HL-60 (cell line): ENCODE measurements around the gene SNTB2.

Source experiments
- DNase-seq, 2 experiments: peaks; one replicate each; pipeline ENCODE4 v3.0.0-alpha.2; 2010 to 2020; ENCODE audit warnings: low read depth in 1 of 2, low spot score in 1 of 2
- H3K27ac ChIP-seq: fragments of 250-450 bp; sonication (Bioruptor Pico); replicated peaks from 2 replicates; pipeline ENCODE4 v1.5.1; 2020; ENCODE audit warnings: mild to moderate bottlenecking, moderate library complexity
- H3K27me3 ChIP-seq: fragments of 250-450 bp; sonication (Bioruptor Pico); 2 replicates; pipeline ENCODE4 v1.5.1; 2021; ENCODE audit warnings: mild to moderate bottlenecking, moderate library complexity; ENCODE audit not compliant: insufficient read depth, poor library complexity, severe bottlenecking
- H3K4me3 ChIP-seq: replicated peaks from 2 replicates; pipeline ENCODE4 v1.5.1; 2011; ENCODE audit warnings: mild to moderate bottlenecking, control low read depth, low read length; ENCODE audit not compliant: insufficient read depth
- GABPA ChIP-seq: IDR thresholded peaks from 2 replicates; pipeline ENCODE4 v1.6.1; 2012; ENCODE audit warnings: low read depth
- POLR2AphosphoS5 ChIP-seq: IDR thresholded peaks from 2 replicates; pipeline ENCODE4 v1.6.1; 2012; ENCODE audit warnings: low read depth
- SPI1 ChIP-seq: IDR thresholded peaks from 2 replicates; pipeline ENCODE4 v1.6.1; 2012; ENCODE audit warnings: low read depth, mild to moderate bottlenecking, borderline replicate concordance
- TF ChIP-seq, protein P1 (sequence below): IDR thresholded peaks from one replicate; pipeline ENCODE4 v1.5.1; 2011; ENCODE audit warnings: low read length, control low read depth, inconsistent platforms; ENCODE audit not compliant: insufficient read depth
- TF ChIP-seq, protein P2 (sequence below): IDR thresholded peaks from 2 replicates; pipeline ENCODE4 v1.6.1; 2012; ENCODE audit warnings: low read depth; ENCODE audit not compliant: insufficient replicate concordance

Gene SNTB2

GRCh38 chr16:69234460-69234859 lies 47.5 kb downstream of the SNTB2 start:
- Histone ChIP-seq H3K4me3 (no peak overlapping the region), H3K27ac (no peak overlapping the region), H3K27me3 (no peaks in the 10 kb centered on the region)
- TF ChIP-seq, protein P1, sequence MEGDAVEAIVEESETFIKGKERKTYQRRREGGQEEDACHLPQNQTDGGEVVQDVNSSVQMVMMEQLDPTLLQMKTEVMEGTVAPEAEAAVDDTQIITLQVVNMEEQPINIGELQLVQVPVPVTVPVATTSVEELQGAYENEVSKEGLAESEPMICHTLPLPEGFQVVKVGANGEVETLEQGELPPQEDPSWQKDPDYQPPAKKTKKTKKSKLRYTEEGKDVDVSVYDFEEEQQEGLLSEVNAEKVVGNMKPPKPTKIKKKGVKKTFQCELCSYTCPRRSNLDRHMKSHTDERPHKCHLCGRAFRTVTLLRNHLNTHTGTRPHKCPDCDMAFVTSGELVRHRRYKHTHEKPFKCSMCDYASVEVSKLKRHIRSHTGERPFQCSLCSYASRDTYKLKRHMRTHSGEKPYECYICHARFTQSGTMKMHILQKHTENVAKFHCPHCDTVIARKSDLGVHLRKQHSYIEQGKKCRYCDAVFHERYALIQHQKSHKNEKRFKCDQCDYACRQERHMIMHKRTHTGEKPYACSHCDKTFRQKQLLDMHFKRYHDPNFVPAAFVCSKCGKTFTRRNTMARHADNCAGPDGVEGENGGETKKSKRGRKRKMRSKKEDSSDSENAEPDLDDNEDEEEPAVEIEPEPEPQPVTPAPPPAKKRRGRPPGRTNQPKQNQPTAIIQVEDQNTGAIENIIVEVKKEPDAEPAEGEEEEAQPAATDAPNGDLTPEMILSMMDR: no peak
- TF ChIP-seq, protein P2, sequence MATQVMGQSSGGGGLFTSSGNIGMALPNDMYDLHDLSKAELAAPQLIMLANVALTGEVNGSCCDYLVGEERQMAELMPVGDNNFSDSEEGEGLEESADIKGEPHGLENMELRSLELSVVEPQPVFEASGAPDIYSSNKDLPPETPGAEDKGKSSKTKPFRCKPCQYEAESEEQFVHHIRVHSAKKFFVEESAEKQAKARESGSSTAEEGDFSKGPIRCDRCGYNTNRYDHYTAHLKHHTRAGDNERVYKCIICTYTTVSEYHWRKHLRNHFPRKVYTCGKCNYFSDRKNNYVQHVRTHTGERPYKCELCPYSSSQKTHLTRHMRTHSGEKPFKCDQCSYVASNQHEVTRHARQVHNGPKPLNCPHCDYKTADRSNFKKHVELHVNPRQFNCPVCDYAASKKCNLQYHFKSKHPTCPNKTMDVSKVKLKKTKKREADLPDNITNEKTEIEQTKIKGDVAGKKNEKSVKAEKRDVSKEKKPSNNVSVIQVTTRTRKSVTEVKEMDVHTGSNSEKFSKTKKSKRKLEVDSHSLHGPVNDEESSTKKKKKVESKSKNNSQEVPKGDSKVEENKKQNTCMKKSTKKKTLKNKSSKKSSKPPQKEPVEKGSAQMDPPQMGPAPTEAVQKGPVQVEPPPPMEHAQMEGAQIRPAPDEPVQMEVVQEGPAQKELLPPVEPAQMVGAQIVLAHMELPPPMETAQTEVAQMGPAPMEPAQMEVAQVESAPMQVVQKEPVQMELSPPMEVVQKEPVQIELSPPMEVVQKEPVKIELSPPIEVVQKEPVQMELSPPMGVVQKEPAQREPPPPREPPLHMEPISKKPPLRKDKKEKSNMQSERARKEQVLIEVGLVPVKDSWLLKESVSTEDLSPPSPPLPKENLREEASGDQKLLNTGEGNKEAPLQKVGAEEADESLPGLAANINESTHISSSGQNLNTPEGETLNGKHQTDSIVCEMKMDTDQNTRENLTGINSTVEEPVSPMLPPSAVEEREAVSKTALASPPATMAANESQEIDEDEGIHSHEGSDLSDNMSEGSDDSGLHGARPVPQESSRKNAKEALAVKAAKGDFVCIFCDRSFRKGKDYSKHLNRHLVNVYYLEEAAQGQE: no peak
- TF ChIP-seq SPI1 (no peak), GABPA (no peak)
- DNase-seq: no peak

DNA sequence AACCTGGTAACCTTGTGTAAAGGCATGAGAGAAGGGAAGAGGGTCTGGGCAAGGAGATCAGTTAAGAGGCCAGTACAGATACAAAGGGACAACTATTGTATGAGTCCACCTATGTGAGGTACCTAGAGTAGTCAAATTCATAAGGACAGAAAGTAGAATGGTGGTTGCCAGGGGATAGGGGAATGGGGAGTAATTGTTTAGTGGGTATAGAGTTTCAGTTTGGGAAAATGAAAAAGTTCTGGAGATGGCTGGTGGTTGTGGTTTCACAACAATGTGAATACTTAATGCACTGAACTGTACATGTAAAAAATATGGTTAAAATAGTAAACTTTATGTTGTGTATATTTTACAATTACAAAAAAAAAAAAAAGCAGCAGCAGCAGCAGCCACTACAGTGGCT lies 49.4 kb downstream of the SNTB2 start:
- no peak overlapping the region for H3K27ac ChIP-seq
- no peaks in the 10 kb centered on the region for H3K27me3 ChIP-seq
- TF ChIP-seq, protein P2: no peak
- no peak for TF ChIP-seq GABPA
- no peak for TF ChIP-seq SPI1
- TF ChIP-seq, protein P1: no peak
- no peak for TF ChIP-seq POLR2AphosphoS5
- no peak for DNase-seq
- no peak overlapping the region for H3K4me3 ChIP-seq

GRCh38 chr16:69237296-69237695 lies 50.3 kb downstream of the SNTB2 start:
- no peak for DNase-seq
- Histone ChIP-seq H3K27ac (no peak overlapping the region), H3K27me3 (no peaks in the 10 kb centered on the region), H3K4me3 (no peak overlapping the region)
- TF ChIP-seq GABPA: no peak
- TF ChIP-seq SPI1: no peak
- TF ChIP-seq, protein P2: no peak
- TF ChIP-seq POLR2AphosphoS5: no peak
- TF ChIP-seq, protein P1: no peak
